Measurements from ENCODE around the gene IGFN1. TPM values are rescaled to one million over a fixed set of nuclear protein-coding genes. Genes with fewer than 3 reads are reported as not detected.
"Not testable (repeated sequence)": the region's sequence is repeated elsewhere in the genome, so short reads cannot be mapped to it uniquely, and the experiment has no call there.

IGFN1 gene
- total RNA-seq, 5 donors from 2014 or later (not counting 1 experiment from before 2014, with no cell fraction given): not detected

DNA sequence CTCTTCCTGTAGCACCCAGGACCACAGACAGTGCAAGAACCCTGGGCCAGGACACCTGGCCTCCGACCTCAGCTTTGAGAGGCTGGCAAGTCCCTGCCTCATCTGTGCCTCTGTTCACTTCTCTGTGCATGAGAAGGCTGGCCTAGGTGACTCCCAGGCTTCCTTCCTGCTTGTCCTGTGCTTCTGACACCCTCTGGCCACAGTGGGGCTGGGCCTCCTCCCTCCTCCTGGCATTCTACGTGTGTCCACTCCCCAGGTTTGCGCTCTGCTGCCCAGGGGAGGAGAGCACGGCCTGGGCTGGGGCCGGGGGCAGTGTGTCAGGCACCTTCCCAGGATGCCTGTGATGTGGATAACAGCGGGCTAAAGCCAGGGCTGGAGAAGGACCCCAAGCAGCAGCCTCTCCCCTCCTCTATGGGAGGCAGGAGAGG lies 62.3 kb downstream of the IGFN1 start:
- no peak for DNase-seq
- peaks cover 0 to 50% of the 10 kb centered on the region in 2 experiments for H3K27me3 ChIP-seq (replicated peaks in 1 of 2; ENCODE audit: control insufficient read depth in 2 of 2, extremely low read depth in 1 of 2, insufficient read depth in 2 of 2, low read length in 1 of 2)
- ChIA-PET POLR2A (no interaction called here), CTCF (no interaction called here)
- no peak for ATAC-seq (replicated peaks in 1 of 4)
- Mint-ChIP-seq H3K4me1 (peaks cover 0 to 3% (median 0%) of the 10 kb centered on the region in 3 donors), H3K4me3 (no peak overlapping the region), H3K9me3 (no peaks in the 10 kb centered on the region), H3K27ac (no peak overlapping the region), H3K27me3 (peaks cover 6 to 13% of the 10 kb centered on the region in 2 donors), H3K36me3 (no peaks in the 10 kb centered on the region)
- H3K27ac ChIP-seq (ENCODE audit: low read length): no peak overlapping the region
- no peaks in the 10 kb centered on the region for H3K36me3 ChIP-seq (ENCODE audit: control insufficient read depth in 2 of 2, extremely low read depth in 1 of 2, insufficient read depth in 1 of 2, low read length in 1 of 2)
- H3K9me3 ChIP-seq: no peaks in the 10 kb centered on the region
- H3K4me3 ChIP-seq (ENCODE audit: control insufficient read depth in 1 of 2, extremely low read depth in 1 of 2, low read length in 1 of 2): no peak overlapping the region
- H3K4me1 ChIP-seq (ENCODE audit: control insufficient read depth in 1 of 2, extremely low read depth in 1 of 2, insufficient read depth in 2 of 2, low read length in 2 of 2): peaks cover 0 to 6% of the 10 kb centered on the region in 2 experiments
- WGBS (ENCODE audit: insufficient coverage): 72% methylated on average over 2 of the region's 6 CpGs

DNA sequence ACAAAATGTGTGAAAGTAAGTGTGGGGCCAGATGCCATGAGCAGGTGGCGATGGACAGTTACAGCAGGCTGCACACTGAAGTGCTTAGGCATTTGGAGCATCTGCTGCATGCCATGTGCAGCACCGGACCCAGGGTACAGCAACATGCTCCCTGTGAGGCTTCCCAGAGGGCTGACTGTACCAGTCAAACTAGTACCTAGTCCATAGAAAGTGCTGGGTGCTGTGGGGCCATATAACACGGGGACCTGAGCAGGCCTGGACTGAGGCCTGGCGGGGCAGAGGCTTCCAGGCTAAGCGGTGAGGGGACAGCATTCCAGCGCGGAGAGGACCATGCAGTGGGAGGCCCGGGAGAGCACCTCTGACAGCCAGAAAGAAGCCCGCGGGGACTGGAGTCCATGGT lies 62.8 kb downstream of the IGFN1 start:
- Mint-ChIP-seq H3K4me3 (no peak overlapping the region), H3K27ac (no peak overlapping the region), H3K4me1 (peaks cover 0 to 3% (median 0%) of the 10 kb centered on the region in 3 donors), H3K27me3 (peaks cover 6 to 13% of the 10 kb centered on the region in 2 donors), H3K36me3 (no peaks in the 10 kb centered on the region), H3K9me3 (no peaks in the 10 kb centered on the region)
- 74% methylated on average over 8 of the region's 10 CpGs for WGBS (ENCODE audit: insufficient coverage)
- Histone ChIP-seq H3K27ac (ENCODE audit: low read length) (no peak overlapping the region), H3K27me3 (replicated peaks in 1 of 2; ENCODE audit: control insufficient read depth in 2 of 2, extremely low read depth in 1 of 2, insufficient read depth in 2 of 2, low read length in 1 of 2) (peaks cover 0 to 50% of the 10 kb centered on the region in 2 experiments), H3K4me1 (ENCODE audit: control insufficient read depth in 1 of 2, extremely low read depth in 1 of 2, insufficient read depth in 2 of 2, low read length in 2 of 2) (peaks cover 0 to 6% of the 10 kb centered on the region in 2 experiments), H3K36me3 (ENCODE audit: control insufficient read depth in 2 of 2, extremely low read depth in 1 of 2, insufficient read depth in 1 of 2, low read length in 1 of 2) (no peaks in the 10 kb centered on the region), H3K4me3 (ENCODE audit: control insufficient read depth in 1 of 2, extremely low read depth in 1 of 2, low read length in 1 of 2) (no peak overlapping the region), H3K9me3 (no peaks in the 10 kb centered on the region)
- CTCF ChIA-PET: no interaction called here
- peak in 1 of 35 experiments; percentile 2 for DNase-seq
- POLR2A ChIA-PET: no interaction called here
- ATAC-seq (replicated peaks in 1 of 4): no peak

DNA sequence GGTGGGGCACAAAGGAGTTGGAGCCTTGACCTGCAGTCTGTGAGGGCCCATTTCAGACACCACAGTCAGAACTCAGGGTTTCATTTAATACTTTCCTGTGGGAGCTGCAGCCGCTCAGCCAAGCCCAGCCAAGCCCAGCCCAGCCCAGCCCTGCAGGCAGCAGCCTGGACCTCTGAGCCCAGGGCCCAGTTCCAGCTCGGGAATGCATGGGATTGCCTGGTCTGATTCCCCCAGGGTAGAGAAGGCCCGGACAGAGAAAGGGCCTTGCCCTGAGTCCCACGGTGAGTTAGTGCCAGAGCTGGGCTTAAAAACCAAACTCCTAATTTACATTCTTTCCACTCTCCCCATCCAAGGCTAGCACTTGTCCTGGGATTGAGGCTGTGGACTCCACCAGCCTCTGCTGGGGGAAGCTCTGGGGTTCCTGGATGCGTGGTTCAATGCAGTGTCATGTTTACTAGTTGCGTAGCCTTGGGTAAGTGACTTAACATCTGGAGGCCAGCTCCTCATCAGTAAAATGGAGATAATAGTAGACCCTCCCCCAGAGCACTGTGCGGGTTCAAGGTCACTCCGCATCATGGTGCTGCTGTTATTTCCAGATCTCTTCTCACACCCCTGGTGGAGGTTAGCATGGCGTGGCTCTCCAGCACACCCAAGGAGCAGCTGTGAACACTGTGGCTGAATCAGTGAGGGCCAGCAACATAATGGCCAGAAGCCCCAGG lies 63.4 kb downstream of the IGFN1 start:
- no peak overlapping the region for H3K4me3 Mint-ChIP-seq
- H3K27me3 ChIP-seq (replicated peaks in 1 of 2; ENCODE audit: control insufficient read depth in 2 of 2, extremely low read depth in 1 of 2, insufficient read depth in 2 of 2, low read length in 1 of 2): peaks cover 0 to 54% of the 10 kb centered on the region in 2 experiments
- peaks cover 0 to 3% (median 0%) of the 10 kb centered on the region in 3 donors for H3K4me1 Mint-ChIP-seq
- H3K4me3 ChIP-seq (ENCODE audit: control insufficient read depth in 1 of 2, extremely low read depth in 1 of 2, low read length in 1 of 2): no peak overlapping the region
- ChIA-PET POLR2A (no interaction called here), CTCF (interaction anchor here in 1 of 2 donors (0.6 to 0.7 kb wide), 3 partner anchors 111 to 584 kb away, joined by 3 read pairs; partner anchors contain the start of gene DDX59)
- H3K27me3 Mint-ChIP-seq: peaks cover 6 to 13% of the 10 kb centered on the region in 2 donors
- 87% methylated on average over 8 of the region's 9 CpGs for WGBS (ENCODE audit: insufficient coverage)
- ATAC-seq (replicated peaks in 1 of 4): no peak
- no peaks in the 10 kb centered on the region for H3K36me3 Mint-ChIP-seq
- no peaks in the 10 kb centered on the region for H3K9me3 ChIP-seq
- H3K36me3 ChIP-seq (ENCODE audit: control insufficient read depth in 2 of 2, extremely low read depth in 1 of 2, insufficient read depth in 1 of 2, low read length in 1 of 2): no peaks in the 10 kb centered on the region
- no peak overlapping the region for H3K27ac ChIP-seq (ENCODE audit: low read length)
- no peaks in the 10 kb centered on the region for H3K9me3 Mint-ChIP-seq
- DNase-seq: peak in 1 of 35 experiments; percentile 3
- no peak overlapping the region for H3K27ac Mint-ChIP-seq
- H3K4me1 ChIP-seq (ENCODE audit: control insufficient read depth in 1 of 2, extremely low read depth in 1 of 2, insufficient read depth in 2 of 2, low read length in 2 of 2): peaks cover 0 to 6% of the 10 kb centered on the region in 2 experiments

DNA sequence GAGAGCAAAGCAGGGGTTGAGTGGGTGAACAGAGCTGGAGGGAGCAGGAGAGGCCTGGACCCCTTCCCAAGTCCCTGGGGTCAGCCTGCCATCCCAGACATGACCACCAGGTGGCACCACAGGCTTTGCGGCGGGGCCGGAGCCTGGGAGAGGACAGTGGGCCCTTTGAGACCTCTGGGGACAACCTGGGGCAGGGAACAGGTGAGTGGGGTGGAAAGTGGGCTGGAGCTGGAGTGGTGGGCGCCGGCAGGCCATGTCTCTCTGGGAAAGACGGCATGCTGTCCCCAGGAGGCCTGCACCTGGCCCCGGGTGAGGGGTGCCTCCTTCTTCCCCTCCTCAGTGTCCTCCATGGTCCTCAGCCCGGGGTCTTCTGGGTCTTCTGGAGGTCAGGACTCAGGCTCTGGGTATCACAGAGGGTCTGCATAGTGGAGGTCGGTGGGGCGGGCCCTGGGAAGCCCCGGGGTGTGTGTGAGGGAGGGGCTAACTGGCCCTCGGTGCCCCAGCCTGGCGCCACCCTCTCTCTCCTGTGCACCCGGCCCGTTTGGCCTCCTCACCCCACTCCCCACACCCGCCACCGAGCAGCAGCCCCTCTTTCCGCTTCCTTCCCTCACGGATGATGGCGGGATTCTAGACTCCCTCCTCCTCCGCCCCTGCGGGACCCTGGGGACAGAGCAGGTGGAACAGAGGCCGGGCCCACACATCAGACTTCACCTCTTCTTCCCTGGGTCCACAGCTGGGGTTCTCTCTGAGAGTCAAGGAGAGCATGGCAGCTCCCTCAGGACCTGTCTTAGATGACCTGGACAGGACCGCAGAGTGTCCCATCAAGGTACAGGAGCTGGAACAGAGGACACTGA lies 64.2 kb downstream of the IGFN1 start:
- WGBS (ENCODE audit: insufficient coverage): 53% methylated on average over 12 of the region's 24 CpGs
- H3K36me3 Mint-ChIP-seq: no peaks in the 10 kb centered on the region
- CTCF ChIA-PET: interaction anchor here (0.6 to 0.7 kb wide), 3 partner anchors 110 to 319 kb away, joined by 3 read pairs; no protein-coding TSS in a partner anchor
- Histone ChIP-seq H3K9me3 (no peaks in the 10 kb centered on the region), H3K36me3 (ENCODE audit: control insufficient read depth in 2 of 2, extremely low read depth in 1 of 2, insufficient read depth in 1 of 2, low read length in 1 of 2) (no peaks in the 10 kb centered on the region), H3K27me3 (replicated peaks in 1 of 2; ENCODE audit: control insufficient read depth in 2 of 2, extremely low read depth in 1 of 2, insufficient read depth in 2 of 2, low read length in 1 of 2) (peaks cover 0 to 61% of the 10 kb centered on the region in 2 experiments), H3K4me3 (ENCODE audit: control insufficient read depth in 1 of 2, extremely low read depth in 1 of 2, low read length in 1 of 2) (no peak overlapping the region), H3K4me1 (ENCODE audit: control insufficient read depth in 1 of 2, extremely low read depth in 1 of 2, insufficient read depth in 2 of 2, low read length in 2 of 2) (peaks cover 0 to 10% of the 10 kb centered on the region in 2 experiments), H3K27ac (ENCODE audit: low read length) (no peak overlapping the region)
- ATAC-seq (replicated peaks in 1 of 4): peak in 2 of 4 experiments; percentile 50 to 61
- no peaks in the 10 kb centered on the region for H3K9me3 Mint-ChIP-seq
- H3K27me3 Mint-ChIP-seq: peaks cover 6 to 15% of the 10 kb centered on the region in 2 donors
- H3K27ac Mint-ChIP-seq: no peak overlapping the region
- peaks cover 0 to 3% (median 0%) of the 10 kb centered on the region in 3 donors for H3K4me1 Mint-ChIP-seq
- DNase-seq: peak in 29 of 35 experiments; percentile 11 to 63 (median 42)
- POLR2A ChIA-PET: no interaction called here
- H3K4me3 Mint-ChIP-seq: no peak overlapping the region

DNA sequence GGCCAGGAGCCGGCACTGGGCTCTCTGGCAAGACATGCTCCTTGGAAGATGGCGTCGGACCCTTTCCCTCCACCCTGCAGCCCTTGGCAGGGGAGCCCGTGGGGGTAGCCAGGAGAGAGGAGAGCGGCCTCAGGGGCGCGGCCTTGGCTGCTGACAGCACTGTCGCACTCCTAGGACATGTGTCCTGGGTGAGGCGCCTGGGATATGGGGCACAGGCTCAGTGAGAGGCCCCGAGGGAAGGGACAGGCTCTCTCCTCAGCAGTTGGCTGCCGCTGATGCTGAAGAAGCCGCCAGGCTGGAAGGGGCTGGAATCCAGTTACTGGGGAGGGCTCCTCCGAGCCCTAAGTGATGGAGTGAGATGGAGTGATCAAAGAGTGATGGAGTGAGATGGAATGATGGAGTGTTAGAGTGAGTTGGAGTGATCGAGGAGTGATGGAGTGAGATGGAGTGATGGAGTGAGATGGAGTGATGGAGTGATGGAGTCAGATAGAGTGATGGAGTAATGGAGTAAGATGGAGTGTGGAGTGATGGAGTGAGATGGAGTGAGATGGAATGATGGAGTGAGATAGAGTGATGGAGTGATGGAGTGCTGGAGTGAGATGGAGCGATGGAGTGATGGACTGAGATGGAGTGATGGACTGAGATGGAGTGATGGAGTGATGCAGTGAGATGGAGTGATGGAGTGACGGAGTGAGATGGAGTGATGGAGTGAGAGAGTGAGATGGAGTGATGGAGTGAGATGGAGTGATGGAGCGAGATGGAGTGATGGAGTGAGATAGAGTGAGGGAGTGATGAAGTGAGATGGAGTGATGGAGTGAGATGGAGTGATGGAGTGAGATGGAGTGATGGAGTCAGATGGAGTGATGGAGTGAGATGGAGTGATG lies 65.1 kb downstream of the IGFN1 start:
- H3K27me3 ChIP-seq (replicated peaks in 1 of 2; ENCODE audit: control insufficient read depth in 2 of 2, extremely low read depth in 1 of 2, insufficient read depth in 2 of 2, low read length in 1 of 2): peaks cover 0 to 64% of the 10 kb centered on the region in 2 experiments
- H3K27ac ChIP-seq (ENCODE audit: low read length): no peak overlapping the region
- peak in 1 of 35 experiments; percentile 3 for DNase-seq
- whole genome bisulfite sequencing (ENCODE audit: insufficient coverage): 87% methylated on average over 17 of the region's 17 CpGs
- ChIA-PET CTCF (no interaction called here), POLR2A (no interaction called here)
- no peak for ATAC-seq (replicated peaks in 1 of 4)
- no peaks in the 10 kb centered on the region for H3K9me3 Mint-ChIP-seq
- H3K27ac Mint-ChIP-seq: no peak overlapping the region
- no peaks in the 10 kb centered on the region for H3K36me3 ChIP-seq (ENCODE audit: control insufficient read depth in 2 of 2, extremely low read depth in 1 of 2, insufficient read depth in 1 of 2, low read length in 1 of 2)
- no peaks in the 10 kb centered on the region for H3K9me3 ChIP-seq
- peaks cover 10 to 18% of the 10 kb centered on the region in 2 donors for H3K27me3 Mint-ChIP-seq
- no peak overlapping the region for H3K4me3 Mint-ChIP-seq
- H3K4me1 ChIP-seq (ENCODE audit: control insufficient read depth in 1 of 2, extremely low read depth in 1 of 2, insufficient read depth in 2 of 2, low read length in 2 of 2): peaks cover 0 to 13% of the 10 kb centered on the region in 2 experiments
- H3K36me3 Mint-ChIP-seq: no peaks in the 10 kb centered on the region
- peaks cover 2 to 8% (median 5%) of the 10 kb centered on the region in 3 donors for H3K4me1 Mint-ChIP-seq
- no peak overlapping the region for H3K4me3 ChIP-seq (ENCODE audit: control insufficient read depth in 1 of 2, extremely low read depth in 1 of 2, low read length in 1 of 2)

DNA sequence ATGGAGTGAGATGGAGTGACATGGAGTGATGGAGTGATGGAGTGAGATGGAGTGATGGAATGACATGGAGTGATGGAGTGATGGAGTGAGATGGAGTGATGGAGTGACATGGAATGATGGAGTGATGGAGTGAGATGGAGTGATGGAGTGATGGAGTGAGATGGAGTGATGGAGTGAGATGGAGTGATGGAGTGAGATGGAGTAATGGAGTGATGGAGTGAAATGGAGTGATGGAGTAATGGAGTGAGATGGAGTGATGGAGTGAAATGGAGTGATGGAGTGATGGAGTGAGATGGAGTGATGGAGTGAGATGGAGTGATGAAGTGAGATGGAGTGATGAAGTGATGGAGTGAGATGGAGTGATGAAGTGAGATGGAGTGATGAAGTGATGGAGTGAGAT lies 67.5 kb downstream of the IGFN1 start:
- Histone ChIP-seq H3K4me1 (ENCODE audit: control insufficient read depth in 1 of 2, extremely low read depth in 1 of 2, insufficient read depth in 2 of 2, low read length in 2 of 2) (peaks cover 0 to 13% of the 10 kb centered on the region in 2 experiments), H3K27me3 (replicated peaks in 1 of 2; ENCODE audit: control insufficient read depth in 2 of 2, extremely low read depth in 1 of 2, insufficient read depth in 2 of 2, low read length in 1 of 2) (peaks cover 0 to 62% of the 10 kb centered on the region in 2 experiments)
- H3K4me3 Mint-ChIP-seq; H3K36me3 Mint-ChIP-seq; ATAC-seq (replicated peaks in 1 of 4); H3K4me1 Mint-ChIP-seq; DNase-seq; H3K27ac Mint-ChIP-seq; H3K27ac ChIP-seq (ENCODE audit: low read length); H3K9me3 Mint-ChIP-seq; POLR2A ChIA-PET; H3K4me3 ChIP-seq (ENCODE audit: control insufficient read depth in 1 of 2, extremely low read depth in 1 of 2, low read length in 1 of 2); CTCF ChIA-PET; H3K36me3 ChIP-seq (ENCODE audit: control insufficient read depth in 2 of 2, extremely low read depth in 1 of 2, insufficient read depth in 1 of 2, low read length in 1 of 2); H3K9me3 ChIP-seq: not testable (repeated sequence)
- peaks cover 15 to 28% of the 10 kb centered on the region in 2 donors for H3K27me3 Mint-ChIP-seq

All from T-cell (primary cell).